ENCODE results near the gene CNOT9. TPM values are rescaled to one million over a fixed set of nuclear protein-coding genes. Genes with fewer than 3 reads are reported as not detected.
"Not testable (repeated sequence)": the region's sequence is repeated elsewhere in the genome, so short reads cannot be mapped to it uniquely, and the experiment has no call there.

CNOT9 gene
- total RNA-seq, 1 donor from 2014 or later, result 72.3 TPM

DNA sequence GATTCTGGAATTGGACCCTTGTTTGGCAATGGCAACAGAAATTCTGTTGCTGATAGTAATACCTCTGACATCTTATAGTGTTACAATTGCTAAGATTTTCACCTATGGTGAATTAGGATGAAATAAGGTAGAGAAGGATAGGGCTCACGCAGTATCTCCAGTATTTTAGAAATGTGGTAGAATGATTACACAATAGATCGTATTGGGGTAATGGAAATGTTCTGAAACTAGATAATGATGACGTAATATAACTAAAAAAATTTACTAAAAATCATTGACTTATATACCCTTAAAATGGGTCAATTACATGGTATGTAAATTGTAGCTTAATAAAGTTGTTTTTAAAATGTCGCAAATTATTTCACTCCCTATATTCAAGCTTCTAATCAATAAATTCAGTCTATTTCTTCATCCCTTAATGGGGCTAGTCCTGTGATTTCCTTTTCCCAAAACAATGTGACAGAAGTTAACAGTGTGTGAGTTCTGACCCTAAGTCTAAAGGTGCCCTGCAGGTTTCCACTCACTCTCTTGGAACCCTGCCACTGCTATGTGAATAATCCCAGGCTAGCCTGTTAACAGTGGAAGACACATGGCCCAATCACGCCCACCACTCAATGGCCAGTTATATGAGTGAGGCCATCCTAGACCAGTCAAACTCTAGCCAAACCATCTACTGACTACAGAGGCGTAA, 31.7 kb upstream of the CNOT9 start:
- H3K4me3 Mint-ChIP-seq (ENCODE audit: low read depth), result no peak overlapping the region

DNA sequence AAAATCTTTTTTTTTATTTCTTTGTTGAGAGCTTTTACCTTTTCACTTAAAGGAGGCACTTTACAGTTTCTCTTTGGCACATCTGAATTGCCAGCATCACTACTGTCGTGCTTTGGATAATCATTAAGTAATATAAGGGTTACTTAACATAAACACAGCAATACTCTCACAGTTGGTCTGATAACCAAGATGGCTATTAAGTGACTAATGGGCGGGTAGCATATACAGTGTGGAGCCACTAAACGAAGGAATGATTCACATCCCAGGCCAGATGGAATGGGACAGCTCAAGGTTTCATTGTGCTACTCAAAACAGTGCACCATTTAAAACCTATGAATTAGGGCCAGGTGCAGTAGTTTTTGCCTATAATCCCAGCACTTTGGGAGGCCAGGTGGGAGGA, 28.6 kb upstream of the CNOT9 start:
- Mint-ChIP-seq H3K4me1 (ENCODE audit: low read depth) (no peaks in the 10 kb centered on the region), H3K27me3 (no peaks in the 10 kb centered on the region), H3K27ac (no peak overlapping the region), H3K9me3 (ENCODE audit: low read depth) (no peaks in the 10 kb centered on the region), H3K4me3 (ENCODE audit: low read depth) (no peak overlapping the region), H3K36me3 (ENCODE audit: insufficient read depth) (peaks cover 8% of the 10 kb centered on the region)
- DNase-seq (ENCODE audit: low spot score, unreplicated experiment), result no peak
- TF ChIP-seq, protein P1, sequence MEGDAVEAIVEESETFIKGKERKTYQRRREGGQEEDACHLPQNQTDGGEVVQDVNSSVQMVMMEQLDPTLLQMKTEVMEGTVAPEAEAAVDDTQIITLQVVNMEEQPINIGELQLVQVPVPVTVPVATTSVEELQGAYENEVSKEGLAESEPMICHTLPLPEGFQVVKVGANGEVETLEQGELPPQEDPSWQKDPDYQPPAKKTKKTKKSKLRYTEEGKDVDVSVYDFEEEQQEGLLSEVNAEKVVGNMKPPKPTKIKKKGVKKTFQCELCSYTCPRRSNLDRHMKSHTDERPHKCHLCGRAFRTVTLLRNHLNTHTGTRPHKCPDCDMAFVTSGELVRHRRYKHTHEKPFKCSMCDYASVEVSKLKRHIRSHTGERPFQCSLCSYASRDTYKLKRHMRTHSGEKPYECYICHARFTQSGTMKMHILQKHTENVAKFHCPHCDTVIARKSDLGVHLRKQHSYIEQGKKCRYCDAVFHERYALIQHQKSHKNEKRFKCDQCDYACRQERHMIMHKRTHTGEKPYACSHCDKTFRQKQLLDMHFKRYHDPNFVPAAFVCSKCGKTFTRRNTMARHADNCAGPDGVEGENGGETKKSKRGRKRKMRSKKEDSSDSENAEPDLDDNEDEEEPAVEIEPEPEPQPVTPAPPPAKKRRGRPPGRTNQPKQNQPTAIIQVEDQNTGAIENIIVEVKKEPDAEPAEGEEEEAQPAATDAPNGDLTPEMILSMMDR (IDR thresholded peaks at IDR 0.05; ENCODE audit: unreplicated experiment), result no peak

More for the DNA sequence above, 31.7 kb upstream of the CNOT9 start:
- H3K36me3 Mint-ChIP-seq (ENCODE audit: insufficient read depth), result peaks cover 14% of the 10 kb centered on the region
- no peaks in the 10 kb centered on the region for H3K4me1 Mint-ChIP-seq (ENCODE audit: low read depth)
- no peak for DNase-seq (ENCODE audit: low spot score, unreplicated experiment)
- H3K27me3 Mint-ChIP-seq, result no peaks in the 10 kb centered on the region
- H3K9me3 Mint-ChIP-seq (ENCODE audit: low read depth), result no peaks in the 10 kb centered on the region
- TF ChIP-seq, protein P1 (IDR thresholded peaks at IDR 0.05; ENCODE audit: unreplicated experiment), result no peak
- H3K27ac Mint-ChIP-seq, result no peak overlapping the region

DNA sequence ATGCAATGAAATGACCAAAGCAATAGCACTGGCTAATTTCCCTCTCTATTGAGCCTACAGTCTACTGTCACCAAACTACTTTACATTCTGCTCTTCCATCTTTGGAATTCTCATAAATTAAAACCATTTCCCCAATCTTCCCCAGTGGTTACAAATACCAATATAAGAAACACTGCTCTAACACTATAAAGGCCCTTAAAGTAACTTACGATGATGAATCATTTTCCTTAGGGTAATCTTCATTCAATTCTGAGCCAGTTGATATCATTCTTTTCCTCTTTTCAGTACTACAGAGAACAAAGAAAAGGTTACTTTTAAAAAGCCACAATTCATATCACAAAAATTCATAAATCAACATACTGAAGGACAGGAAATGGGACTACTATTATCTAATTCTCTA, 22.6 kb upstream of the CNOT9 start:
- no peak for DNase-seq (ENCODE audit: low spot score, unreplicated experiment)
- Mint-ChIP-seq H3K9me3 (ENCODE audit: low read depth) (no peaks in the 10 kb centered on the region), H3K36me3 (ENCODE audit: insufficient read depth) (peaks cover 13% of the 10 kb centered on the region), H3K27me3 (no peaks in the 10 kb centered on the region), H3K4me3 (ENCODE audit: low read depth) (no peak overlapping the region), H3K27ac (no peak overlapping the region), H3K4me1 (ENCODE audit: low read depth) (no peaks in the 10 kb centered on the region)
- TF ChIP-seq, protein P1 (IDR thresholded peaks at IDR 0.05; ENCODE audit: unreplicated experiment), result no peak

DNA sequence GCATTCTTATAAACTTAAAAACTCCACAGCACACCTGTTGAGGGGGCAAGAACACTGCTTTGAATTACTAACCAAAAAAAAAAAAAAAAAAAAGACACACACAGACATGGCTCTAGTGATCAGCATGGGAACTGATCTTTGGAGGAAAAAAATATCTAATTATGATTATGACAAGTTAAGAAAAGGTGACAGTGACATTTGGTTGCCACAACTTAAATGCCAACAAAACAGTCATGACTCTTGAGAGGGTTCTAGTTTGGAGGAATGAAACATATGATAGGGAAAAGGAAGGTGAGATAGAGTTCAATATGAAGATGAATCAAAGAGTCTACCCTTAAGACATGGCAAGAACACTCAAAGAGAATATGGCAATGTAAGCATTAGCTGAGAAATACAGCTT, 21.1 kb upstream of the CNOT9 start:
- H3K4me3 Mint-ChIP-seq (ENCODE audit: low read depth), result no peak overlapping the region
- no peaks in the 10 kb centered on the region for H3K9me3 Mint-ChIP-seq (ENCODE audit: low read depth)
- no peak for DNase-seq (ENCODE audit: low spot score, unreplicated experiment)
- no peak overlapping the region for H3K27ac Mint-ChIP-seq
- H3K36me3 Mint-ChIP-seq (ENCODE audit: insufficient read depth), result peaks cover 21% of the 10 kb centered on the region
- TF ChIP-seq, protein P1 (IDR thresholded peaks at IDR 0.05; ENCODE audit: unreplicated experiment), result no peak
- H3K27me3 Mint-ChIP-seq, result no peaks in the 10 kb centered on the region
- H3K4me1 Mint-ChIP-seq (ENCODE audit: low read depth), result no peaks in the 10 kb centered on the region

DNA sequence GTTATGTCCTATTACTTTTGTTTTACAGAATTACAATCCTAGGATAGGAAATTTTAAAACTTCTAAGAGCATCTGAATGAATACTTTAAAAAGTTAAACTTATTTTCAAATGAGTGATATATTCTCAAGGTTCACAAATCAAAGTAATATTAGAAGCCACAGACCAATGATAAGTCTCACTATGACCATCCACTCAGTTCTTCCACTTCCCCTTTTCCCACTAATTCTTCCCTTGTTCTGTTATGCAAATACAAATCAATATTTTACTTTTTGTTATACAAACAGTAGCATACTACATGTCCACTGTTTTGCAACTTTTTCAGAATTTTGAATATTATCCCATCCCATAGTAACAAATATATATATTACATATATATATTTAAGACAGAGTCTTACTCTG, 20.7 kb upstream of the CNOT9 start:
- H3K27me3 Mint-ChIP-seq, result no peaks in the 10 kb centered on the region
- H3K36me3 Mint-ChIP-seq (ENCODE audit: insufficient read depth), result peaks cover 23% of the 10 kb centered on the region

DNA sequence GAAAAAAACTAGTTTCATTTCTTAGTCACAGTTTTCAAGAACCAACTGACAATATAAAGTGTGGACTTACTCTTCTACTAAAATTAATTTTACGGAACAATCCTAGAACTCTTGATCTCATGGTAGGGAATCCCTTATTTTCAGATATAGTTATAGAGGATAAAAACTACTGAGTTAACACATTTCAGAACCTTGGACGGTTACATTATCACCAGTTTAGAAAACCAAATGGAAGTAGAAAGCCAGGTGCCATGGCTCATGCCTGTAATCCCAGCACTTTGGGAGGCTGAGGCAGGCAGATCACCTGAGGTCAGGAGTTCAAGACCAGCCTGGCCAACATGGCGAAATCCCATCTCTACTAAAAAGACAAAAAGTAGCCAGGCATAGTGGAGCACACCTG, 14.4 kb upstream of the CNOT9 start:
- H3K27ac Mint-ChIP-seq; H3K27me3 Mint-ChIP-seq; DNase-seq (ENCODE audit: low spot score, unreplicated experiment); H3K4me3 Mint-ChIP-seq (ENCODE audit: low read depth); H3K9me3 Mint-ChIP-seq (ENCODE audit: low read depth); H3K4me1 Mint-ChIP-seq (ENCODE audit: low read depth): not testable (repeated sequence)
- peaks cover 30% of the 10 kb centered on the region for H3K36me3 Mint-ChIP-seq (ENCODE audit: insufficient read depth)

More for the DNA sequence above, 20.7 kb upstream of the CNOT9 start:
- TF ChIP-seq, protein P1 (IDR thresholded peaks at IDR 0.05; ENCODE audit: unreplicated experiment), result no peak
- Mint-ChIP-seq H3K27ac (no peak overlapping the region), H3K4me1 (ENCODE audit: low read depth) (no peaks in the 10 kb centered on the region), H3K9me3 (ENCODE audit: low read depth) (peaks cover 1% of the 10 kb centered on the region), H3K4me3 (ENCODE audit: low read depth) (no peak overlapping the region)
- no peak for DNase-seq (ENCODE audit: low spot score, unreplicated experiment)

All from progenitor cell of endocrine pancreas (in vitro differentiated cells).